GM19452 (cell line): ENCODE results near the gene ARHGEF25.
A peak's percentile ranks its signal among the peaks of the same experiment; 100 is the strongest.
"Not testable (repeated sequence)": the region's sequence is repeated elsewhere in the genome, so short reads cannot be mapped to it uniquely, and the experiment has no call there.

Experiments used
- ATAC-seq: cut with Tn5 transposase; IDR thresholded peaks from one replicate; pipeline ENCODE4 v1.9.1; 2021; ENCODE audit not compliant: unreplicated experiment

Gene ARHGEF25

DNA sequence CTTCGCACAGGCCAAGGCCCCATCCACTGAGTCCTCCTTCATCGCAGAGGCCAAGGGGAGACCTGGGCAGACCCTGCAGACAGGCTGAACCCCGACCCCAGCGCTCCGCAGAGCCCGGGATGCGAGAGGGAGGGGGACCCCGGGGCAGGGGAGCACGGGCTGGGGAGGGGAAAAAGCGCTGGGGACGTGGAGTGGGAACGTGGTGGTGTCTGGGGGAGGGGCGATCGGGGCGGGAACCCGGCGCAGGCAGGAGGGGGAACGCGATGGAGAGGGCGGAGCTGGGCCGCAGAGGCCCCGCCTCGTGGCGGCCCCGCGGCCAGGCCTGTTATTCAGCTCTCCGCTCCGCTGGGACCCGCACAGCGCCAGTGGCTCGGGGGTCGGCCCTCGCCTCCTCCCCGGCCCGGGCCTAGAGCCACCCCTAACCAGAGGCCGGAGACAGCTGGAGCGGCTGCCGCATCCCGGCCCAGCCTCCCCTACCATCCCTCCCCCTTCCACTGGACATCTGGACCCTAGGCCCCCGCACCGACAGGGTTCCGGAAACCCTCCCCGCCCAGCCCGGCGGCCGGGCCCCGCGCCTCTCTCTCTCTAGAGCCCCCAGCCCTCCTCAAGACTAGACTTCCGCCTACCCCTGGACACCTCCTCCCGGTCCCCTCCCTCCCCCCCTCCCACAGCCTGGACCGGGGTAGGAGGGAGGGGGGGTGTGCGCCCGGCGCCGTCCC lies at the start of gene ARHGEF25:
Gene ARHGEF25 (plus strand): TSS at position 328 of the 719 bp plus-strand sequence. CDS start 460 bp downstream, outside the sequence.
- ATAC-seq = no peak

GRCh38 chr12:57563358-57563757 lies 47.9 kb upstream of the ARHGEF25 start:
- no peak for ATAC-seq

DNA sequence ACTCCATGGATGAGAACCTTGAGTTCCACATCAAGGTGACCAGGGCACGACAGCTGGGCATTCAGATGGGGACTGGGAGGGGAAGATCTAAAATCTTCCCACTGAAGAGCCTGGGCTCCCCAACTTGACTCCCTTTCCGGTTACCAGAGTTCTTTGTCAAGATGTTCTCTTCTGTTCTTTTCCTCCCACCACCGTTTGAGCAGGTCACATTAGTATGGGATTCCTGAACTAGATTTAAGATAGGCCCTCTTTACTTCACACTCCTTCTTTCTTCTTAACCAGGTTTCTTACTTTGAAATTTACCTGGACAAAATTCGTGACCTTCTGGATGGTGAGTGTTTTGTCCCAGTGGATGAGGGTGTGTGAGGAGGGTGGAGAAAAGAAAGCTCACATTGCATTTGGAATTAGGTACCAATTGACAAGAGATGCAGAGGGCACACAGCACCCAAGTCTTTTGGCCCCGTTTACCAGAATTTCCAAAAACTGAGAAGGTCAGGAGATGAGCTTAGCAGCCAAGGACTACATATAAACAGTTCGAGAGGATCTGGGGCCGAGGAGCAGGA lies 47.0 kb upstream of the ARHGEF25 start:
- no peak for ATAC-seq

DNA sequence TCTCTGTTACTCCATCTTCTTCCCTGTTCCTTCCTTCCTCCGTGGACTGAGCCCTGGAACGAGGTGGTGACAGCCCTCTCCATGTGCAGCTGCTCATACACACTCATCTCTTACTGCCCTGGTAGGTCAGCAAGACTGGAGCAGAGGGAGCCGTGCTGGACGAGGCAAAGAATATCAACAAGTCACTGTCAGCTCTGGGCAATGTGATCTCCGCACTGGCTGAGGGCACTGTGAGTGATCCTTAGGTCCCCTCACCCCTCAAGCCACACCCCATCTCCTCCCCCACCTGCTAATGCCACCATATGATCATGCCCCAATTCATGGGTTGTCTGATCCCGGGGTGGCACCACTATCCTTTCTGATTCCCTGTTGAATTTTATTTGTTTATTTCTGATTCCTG lies 42.4 kb upstream of the ARHGEF25 start:
- ATAC-seq = no peak

GRCh38 chr12:57569858-57570257 lies 41.4 kb upstream of the ARHGEF25 start:
- ATAC-seq = no peak

- ATAC-seq = not testable (repeated sequence)
Measured at GRCh38 chr12:57570438-57570837, 40.8 kb upstream of the ARHGEF25 start.

GRCh38 chr12:57571926-57572762 lies 39.1 kb upstream of the ARHGEF25 start:
- ATAC-seq = no peak

DNA sequence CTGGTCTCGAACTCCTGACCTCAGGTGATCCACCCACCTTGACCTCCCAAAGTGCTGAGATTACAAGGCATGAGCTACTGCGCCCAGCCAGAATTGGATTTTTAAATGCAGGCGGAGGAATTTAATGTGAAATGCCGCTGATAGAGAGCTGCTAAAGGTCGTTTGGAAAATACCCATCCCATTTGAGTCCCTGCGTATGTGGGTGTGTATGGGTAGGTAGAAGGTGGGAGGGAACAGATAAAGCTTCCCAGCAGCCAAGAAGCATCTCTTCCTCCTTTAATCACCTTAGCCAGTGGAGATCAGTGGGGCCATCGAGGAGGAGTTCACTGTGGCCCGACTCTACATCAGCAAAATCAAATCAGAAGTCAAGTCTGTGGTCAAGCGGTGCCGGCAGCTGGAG lies 36.4 kb upstream of the ARHGEF25 start:
- ATAC-seq = no peak

DNA sequence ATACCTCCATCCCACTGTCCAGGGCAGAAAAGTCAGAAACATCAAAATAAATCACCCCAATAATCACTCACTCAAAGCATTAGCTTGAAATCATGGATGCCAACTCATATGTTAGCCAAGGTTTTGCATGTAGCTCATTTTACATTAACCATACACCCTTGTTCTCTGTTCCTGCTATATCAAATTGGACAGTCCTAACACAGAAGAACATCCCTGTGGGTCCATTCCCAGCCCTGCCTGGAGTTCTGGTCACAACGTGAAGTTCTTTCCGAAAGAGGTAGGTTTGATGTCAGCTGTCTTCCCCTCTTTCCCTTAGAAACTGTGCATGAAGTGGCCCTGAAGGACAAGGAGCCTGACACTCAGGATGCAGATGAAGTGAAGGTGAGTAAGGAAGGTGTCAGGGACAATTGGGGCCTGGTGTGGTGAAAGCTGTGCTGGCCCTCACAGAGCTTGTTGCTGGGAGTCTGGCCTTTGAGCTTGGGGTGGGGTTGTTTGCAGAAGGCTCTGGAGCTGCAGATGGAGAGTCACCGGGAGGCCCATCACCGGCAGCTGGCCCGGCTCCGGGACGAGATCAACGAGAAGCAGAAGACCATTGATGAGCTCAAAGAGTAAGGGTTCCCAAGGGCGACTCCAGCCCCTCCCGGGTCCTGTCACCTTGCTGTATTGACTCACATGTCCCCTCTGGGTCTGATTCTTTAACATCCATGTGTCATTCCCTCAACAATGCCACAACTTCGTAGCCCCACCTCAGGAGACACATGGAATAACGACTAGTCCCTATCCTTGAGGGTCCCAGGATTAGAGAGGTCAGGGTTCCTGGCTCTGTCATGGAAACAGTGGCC lies 35.2 kb upstream of the ARHGEF25 start:
- no peak for ATAC-seq

- no peak for ATAC-seq
Measured at GRCh38 chr12:57576613-57577160, 34.5 kb upstream of the ARHGEF25 start.

- no peak for ATAC-seq
Measured at GRCh38 chr12:57577981-57578758, 33.1 kb upstream of the ARHGEF25 start.

- no peak for ATAC-seq
Measured at GRCh38 chr12:57579011-57579410, 32.2 kb upstream of the ARHGEF25 start.

- ATAC-seq = no peak
Measured at GRCh38 chr12:57579677-57580465, 31.4 kb upstream of the ARHGEF25 start.

DNA sequence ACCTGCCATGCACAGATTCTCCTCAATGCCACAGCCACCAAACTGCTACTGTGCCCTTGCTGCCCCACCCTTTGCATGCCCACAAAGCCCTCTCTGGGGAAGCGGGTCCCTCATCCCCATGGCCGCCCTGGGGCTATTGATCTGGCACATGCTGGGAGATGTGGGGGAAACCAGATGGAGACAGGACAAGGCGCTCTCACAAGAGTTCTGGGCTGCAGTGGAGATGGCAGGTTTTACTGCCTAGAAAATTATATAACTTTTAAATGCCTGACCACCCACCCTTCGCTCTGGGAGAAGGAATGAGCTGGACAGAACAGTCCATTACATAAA lies 30.8 kb upstream of the ARHGEF25 start:
- ATAC-seq = no peak

GRCh38 chr12:57581802-57582201 lies 29.4 kb upstream of the ARHGEF25 start:
- no peak for ATAC-seq

GRCh38 chr12:57582440-57582839 lies 28.8 kb upstream of the ARHGEF25 start:
- ATAC-seq = no peak

- ATAC-seq = peak; percentile 99
Measured at GRCh38 chr12:57583008-57583831, 28.0 kb upstream of the ARHGEF25 start.

DNA sequence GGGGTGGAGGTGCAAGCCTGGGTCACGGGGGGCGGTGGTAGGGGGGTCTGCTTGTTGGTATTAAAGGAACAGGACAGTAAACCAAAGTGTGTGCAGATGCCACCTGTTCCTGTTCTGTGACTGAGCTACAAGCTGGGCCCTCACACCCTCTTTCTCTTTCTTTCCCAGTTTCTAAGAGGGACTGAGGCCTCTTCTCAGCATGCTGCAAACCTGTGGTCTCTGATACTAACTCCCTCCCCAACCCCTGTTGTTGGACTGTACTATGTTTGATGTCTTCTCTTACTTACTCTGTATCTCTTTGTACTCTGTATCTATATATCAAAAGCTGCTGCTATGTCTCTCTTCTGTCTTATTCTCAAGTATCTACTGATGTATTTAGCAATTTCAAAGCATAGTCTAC lies 27.2 kb upstream of the ARHGEF25 start:
- no peak for ATAC-seq
